Stimulated activated CD4-positive, alpha-beta T cell treated with anti-CD3 and anti-CD28 coated beads, TNF-alpha, amount 100 ng/mL, for 1 hour (primary cell): Measurements from ENCODE around the gene ALOXE3.
A peak's percentile ranks its signal among the peaks of the same experiment; 100 is the strongest.

Experiments
- DNase-seq, 3 donors: peaks; one replicate each; pipeline ENCODE4 v3.0.0-alpha.2; 2020; ENCODE audit warnings: low read depth in 3 of 3, low spot score in 1 of 3

The ALOXE3 gene

GRCh38 chr17:8142887-8143580 is 24.7 kb upstream of the ALOXE3 start:
- no peak for DNase-seq

- DNase-seq, result no peak
Observed at GRCh38 chr17:8142158-8142886, 24.0 kb upstream of the ALOXE3 start.

GRCh38 chr17:8141741-8142140 is 23.4 kb upstream of the ALOXE3 start:
- no peak for DNase-seq

- DNase-seq, result no peak
Observed at GRCh38 chr17:8141045-8141444, 22.7 kb upstream of the ALOXE3 start.

GRCh38 chr17:8140065-8141029 is 22.0 kb upstream of the ALOXE3 start:
- DNase-seq, result no peak

GRCh38 chr17:8138672-8139371 is 20.5 kb upstream of the ALOXE3 start:
- DNase-seq, result peak; percentile 86 to 99 (median 94)

GRCh38 chr17:8138374-8138671 is 20.0 kb upstream of the ALOXE3 start:
- no peak for DNase-seq

- DNase-seq, result no peak
Observed at GRCh38 chr17:8137645-8138373, 19.5 kb upstream of the ALOXE3 start.

- DNase-seq, result no peak
Observed at GRCh38 chr17:8133941-8134340, 15.6 kb upstream of the ALOXE3 start.

GRCh38 chr17:8133399-8133798 is 15.1 kb upstream of the ALOXE3 start:
- DNase-seq, result no peak

- DNase-seq, result no peak
Observed at GRCh38 chr17:8131844-8132441, 13.6 kb upstream of the ALOXE3 start.

GRCh38 chr17:8128125-8128784 is 9.9 kb upstream of the ALOXE3 start:
- no peak for DNase-seq

- peak in 1 of 3 donors; percentile 41 for DNase-seq
Observed at GRCh38 chr17:8126491-8127066, 8.3 kb upstream of the ALOXE3 start.

GRCh38 chr17:8125947-8126490 is 7.7 kb upstream of the ALOXE3 start:
- no peak for DNase-seq

GRCh38 chr17:8125154-8125946 is 7.0 kb upstream of the ALOXE3 start:
- DNase-seq, result peak; percentile 62 to 94 (median 81)

- DNase-seq, result peak in 1 of 3 donors; percentile 19
Observed at GRCh38 chr17:8124350-8125153, 6.2 kb upstream of the ALOXE3 start.

- DNase-seq, result peak in 1 of 3 donors; percentile 10
Observed at GRCh38 chr17:8123695-8124349, 5.5 kb upstream of the ALOXE3 start, which contains the start of gene HES7. Gene HES7 (minus strand): TSS chr17:8124106. CDS start chr17:8124084, 22 bp downstream.
